HCT116 (cell line): Measurements from ENCODE around the gene PIP4K2A.

Source experiments
- CBX3 ChIP-seq: IDR thresholded peaks from 2 replicates; pipeline ENCODE4 v1.6.1; 2012; ENCODE audit warnings: low read depth
- CEBPB ChIP-seq: IDR thresholded peaks from 2 replicates; pipeline ENCODE4 v1.6.1; 2012; ENCODE audit warnings: low read depth
- CTCF ChIP-seq, 3 experiments: fragments of 200-600 bp in 1 of 3; sonication (generic) in 1 of 3; IDR thresholded peaks in 2 of 3; conservative IDR thresholded peaks in 1 of 3; 2 replicates each; pipeline ENCODE4 v1.5.1; 2012 to 2017; ENCODE audit warnings: low read depth in 2 of 3, low read length in 2 of 3, antibody characterized with exemption in 1 of 3, borderline replicate concordance in 1 of 3, control low read depth in 1 of 3, mild to moderate bottlenecking in 1 of 3, mixed read lengths in 1 of 3, mixed run types in 1 of 3, moderate library complexity in 1 of 3; ENCODE audit not compliant: insufficient read depth in 1 of 3
- EGR1 ChIP-seq: IDR thresholded peaks from 2 replicates; pipeline ENCODE4 v1.6.1; 2012; ENCODE audit warnings: low read depth
- EZH2 ChIP-seq: fragments of 200-600 bp; sonication (generic); IDR thresholded peaks from 2 replicates; pipeline ENCODE4 v1.6.1; 2017; ENCODE audit warnings: antibody characterized with exemption, mixed run types
- EZH2phosphoT487 ChIP-seq: fragments of 200-600 bp; IDR thresholded peaks from 2 replicates; pipeline ENCODE4 v1.6.1; 2018; ENCODE audit warnings: antibody characterized with exemption, borderline replicate concordance
- FOSL1 ChIP-seq: IDR thresholded peaks from 2 replicates; pipeline ENCODE4 v1.6.1; 2012; ENCODE audit warnings: low read depth
- MAX ChIP-seq: IDR thresholded peaks from 2 replicates; pipeline ENCODE4 v1.6.1; 2012
- POLR2A ChIP-seq: IDR thresholded peaks from 2 replicates; pipeline ENCODE4 v1.7.0; 2011; ENCODE audit warnings: borderline replicate concordance; ENCODE audit not compliant: insufficient read depth, insufficient read length; ENCODE audit errors: extremely low read depth
- RAD21 ChIP-seq: IDR thresholded peaks from 2 replicates; pipeline ENCODE4 v1.6.1; 2012; ENCODE audit warnings: low read depth, mild to moderate bottlenecking
- REST ChIP-seq: IDR thresholded peaks from 2 replicates; pipeline ENCODE4 v1.6.1; 2012; ENCODE audit warnings: low read depth
- SIN3A ChIP-seq: IDR thresholded peaks from 2 replicates; pipeline ENCODE4 v1.6.1; 2012; ENCODE audit warnings: low read depth
- ZFX ChIP-seq: fragments of 450-650 bp; IDR thresholded peaks from 2 replicates; pipeline ENCODE4 v1.6.1; 2017

- TF ChIP-seq EGR1 (no peak), CTCF (IDR thresholded peaks at IDR 0.05 in 2 of 3, conservative IDR thresholded peaks at IDR 0.05 in 1 of 3; ENCODE audit: borderline replicate concordance in 1 of 3, insufficient read depth in 1 of 3, low read depth in 2 of 3, low read length in 2 of 3) (no peak), REST (no peak), FOSL1 (no peak), POLR2A (no peak), MAX (no peak), CBX3 (no peak), SIN3A (no peak), RAD21 (no peak), ZFX (no peak), CEBPB (no peak), EZH2 (no peak), EZH2phosphoT487 (no peak)
Measured at GRCh38 chr10:22494007-22494406, 220.4 kb downstream of the PIP4K2A start.
